ENCODE results near the gene VWA8. TPM values are rescaled to one million over a fixed set of nuclear protein-coding genes. Genes with fewer than 3 reads are reported as not detected.

The VWA8 gene
- total and polyA plus RNA-seq, 2 of the 13 experiments (the other 11 are each of a cell fraction or from before 2014, with no cell fraction given): 9.1 to 17.3 TPM

DNA sequence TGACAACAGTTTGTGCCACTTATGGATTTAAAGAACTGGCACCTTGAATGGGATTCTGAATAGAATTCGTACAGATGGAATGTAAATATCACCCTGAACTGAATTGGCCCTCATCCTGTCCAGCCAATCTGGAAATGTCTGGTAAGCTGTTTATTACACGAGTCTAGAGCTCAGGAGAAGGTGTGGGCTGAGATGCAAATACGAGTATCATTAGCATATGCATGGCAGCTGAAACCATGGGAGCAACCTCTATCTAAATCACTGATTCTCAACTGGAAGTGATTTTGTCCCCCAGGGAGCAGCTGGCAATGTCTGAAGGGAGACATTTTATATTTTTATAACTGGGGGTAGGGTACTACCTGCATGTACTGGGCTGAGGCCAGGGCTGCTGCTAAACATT lies 15.6 kb upstream of the VWA8 start:
- in situ Hi-C loops (cut with HindIII; ENCODE audit: extremely low pct_ligation_motif_present, low pct_unique_long_range_greater_than_20kb): no loop called here
- DNase-seq (ENCODE audit: low spot score) (no peak), ATAC-seq (no peak), FAIRE-seq (no peak)
- Histone ChIP-seq H3K4me1 (ENCODE audit: insufficient read depth, low read length) (peaks cover 25% of the 10 kb centered on the region), H3K79me2 (ENCODE audit: insufficient read depth, low read length) (no peaks in the 10 kb centered on the region), H3K9me3 (ENCODE audit: low read length) (no peaks in the 10 kb centered on the region), H3K27me3 (ENCODE audit: control insufficient read depth in 1 of 2, insufficient read depth in 2 of 2, low read length in 2 of 2) (no peaks in the 10 kb centered on the region), H3K4me2 (ENCODE audit: low read depth, low read length) (no peak overlapping the region), H3K9ac (ENCODE audit: insufficient read depth, low read depth, low read length) (no peak overlapping the region), H3K36me3 (replicated peaks in 1 of 2; ENCODE audit: control insufficient read depth in 1 of 2, insufficient read depth in 2 of 2, low read length in 2 of 2) (no peaks in the 10 kb centered on the region), H3K27ac (ENCODE audit: extremely low read length, insufficient read depth, low read length) (no peak overlapping the region), H2AFZ (ENCODE audit: low read length) (no peak overlapping the region), H4K20me1 (ENCODE audit: insufficient read depth, low read length) (no peaks in the 10 kb centered on the region), H3K4me3 (replicated peaks in 1 of 3; ENCODE audit: insufficient read depth in 1 of 3, low read depth in 2 of 3, low read length in 3 of 3) (no peak overlapping the region)
- no TSS peak for BruUV-seq (replicated peaks)
- intact Hi-C loops (cut with micrococcal nuclease; ENCODE audit: unreplicated experiment): no loop called here
- TF ChIP-seq, protein P1, sequence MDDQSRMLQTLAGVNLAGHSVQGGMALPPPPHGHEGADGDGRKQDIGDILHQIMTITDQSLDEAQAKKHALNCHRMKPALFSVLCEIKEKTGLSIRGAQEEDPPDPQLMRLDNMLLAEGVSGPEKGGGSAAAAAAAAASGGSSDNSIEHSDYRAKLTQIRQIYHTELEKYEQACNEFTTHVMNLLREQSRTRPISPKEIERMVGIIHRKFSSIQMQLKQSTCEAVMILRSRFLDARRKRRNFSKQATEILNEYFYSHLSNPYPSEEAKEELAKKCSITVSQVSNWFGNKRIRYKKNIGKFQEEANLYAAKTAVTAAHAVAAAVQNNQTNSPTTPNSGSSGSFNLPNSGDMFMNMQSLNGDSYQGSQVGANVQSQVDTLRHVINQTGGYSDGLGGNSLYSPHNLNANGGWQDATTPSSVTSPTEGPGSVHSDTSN (CRISPR knock-in tag; IDR thresholded peaks at IDR 0.05; ENCODE audit: borderline replicate concordance): no peak
- no peak for TF ChIP-seq NR2F1 (CRISPR knock-in tag; IDR thresholded peaks at IDR 0.05)
- ChIA-PET CTCF (ENCODE audit: low intra/inter-chr PET ratio, low total read pairs) (no interaction called here), POLR2A (no interaction called here)
- WGBS (ENCODE audit: low lambda C conversion rate): 18% methylated on average over 3 of the region's 3 CpGs

DNA sequence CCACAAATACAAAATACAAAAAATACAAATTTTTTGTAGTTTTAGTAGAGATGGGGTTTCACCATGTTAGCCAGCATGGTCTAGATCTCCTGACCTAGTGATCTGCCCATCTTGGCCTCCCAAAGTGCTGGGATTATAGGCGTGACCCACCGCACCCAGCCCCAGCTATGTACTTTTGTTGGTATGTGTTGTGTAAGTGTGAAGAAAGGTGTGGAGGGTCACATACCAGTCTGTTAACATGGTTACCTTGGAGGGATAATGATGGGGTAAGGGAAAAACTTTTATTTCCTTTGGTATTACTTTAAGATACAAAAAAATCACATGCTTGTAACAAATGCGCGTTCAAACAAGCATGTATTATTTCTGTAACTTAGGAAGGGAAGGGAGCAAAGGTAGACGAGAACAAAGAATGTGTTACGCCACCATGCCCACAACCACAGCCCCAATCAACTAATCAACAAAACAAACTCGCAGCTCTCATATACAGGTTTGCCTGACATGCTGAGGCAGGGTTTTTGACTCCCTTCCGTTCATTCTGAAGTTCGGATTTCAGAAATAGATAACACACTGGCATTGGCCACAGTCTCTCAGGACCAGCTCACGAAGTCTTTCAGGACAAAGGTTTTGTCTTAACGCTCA lies 13.5 kb upstream of the VWA8 start:
- Histone ChIP-seq H3K27me3 (ENCODE audit: control insufficient read depth in 1 of 2, insufficient read depth in 2 of 2, low read length in 2 of 2) (no peaks in the 10 kb centered on the region), H3K9ac (ENCODE audit: insufficient read depth, low read depth, low read length) (0 out of 2 replicates have a peak overlapping the region, but pooled peaks have one; percentile 11), H4K20me1 (ENCODE audit: insufficient read depth, low read length) (no peaks in the 10 kb centered on the region), H2AFZ (ENCODE audit: low read length) (no peak overlapping the region), H3K27ac (ENCODE audit: extremely low read length, insufficient read depth, low read length) (no peak overlapping the region), H3K79me2 (ENCODE audit: insufficient read depth, low read length) (no peaks in the 10 kb centered on the region), H3K4me3 (replicated peaks in 1 of 3; ENCODE audit: insufficient read depth in 1 of 3, low read depth in 2 of 3, low read length in 3 of 3) (peak overlapping the region in 2 of 3 experiments; percentile 32 to 36; a peak in 3 of 6 replicates), H3K36me3 (replicated peaks in 1 of 2; ENCODE audit: control insufficient read depth in 1 of 2, insufficient read depth in 2 of 2, low read length in 2 of 2) (no peaks in the 10 kb centered on the region), H3K9me3 (ENCODE audit: low read length) (no peaks in the 10 kb centered on the region), H3K4me2 (ENCODE audit: low read depth, low read length) (peak overlapping the region; percentile 74), H3K4me1 (ENCODE audit: insufficient read depth, low read length) (peaks cover 37% of the 10 kb centered on the region)
- intact Hi-C loops (cut with micrococcal nuclease; ENCODE audit: unreplicated experiment): loop anchor here (5.0 kb wide), 1 partner anchor 73 kb away; the partner anchor contains the start of gene DGKH
- WGBS (ENCODE audit: low lambda C conversion rate): 3% methylated on average over 11 of the region's 11 CpGs
- peak; percentile 39 for FAIRE-seq
- peak; percentile 50 for DNase-seq (ENCODE audit: low spot score)
- in situ Hi-C loops (cut with HindIII; ENCODE audit: extremely low pct_ligation_motif_present, low pct_unique_long_range_greater_than_20kb): no loop called here
- CTCF ChIA-PET (ENCODE audit: low intra/inter-chr PET ratio, low total read pairs): no interaction called here
- no TSS peak for BruUV-seq (replicated peaks)
- peak; percentile 68 for ATAC-seq
- POLR2A ChIA-PET: interaction anchor here (1.2 kb wide), 1 partner anchor 14 kb away, joined by 5 read pairs; the partner anchor contains the start of gene VWA8
- TF ChIP-seq, protein P2, sequence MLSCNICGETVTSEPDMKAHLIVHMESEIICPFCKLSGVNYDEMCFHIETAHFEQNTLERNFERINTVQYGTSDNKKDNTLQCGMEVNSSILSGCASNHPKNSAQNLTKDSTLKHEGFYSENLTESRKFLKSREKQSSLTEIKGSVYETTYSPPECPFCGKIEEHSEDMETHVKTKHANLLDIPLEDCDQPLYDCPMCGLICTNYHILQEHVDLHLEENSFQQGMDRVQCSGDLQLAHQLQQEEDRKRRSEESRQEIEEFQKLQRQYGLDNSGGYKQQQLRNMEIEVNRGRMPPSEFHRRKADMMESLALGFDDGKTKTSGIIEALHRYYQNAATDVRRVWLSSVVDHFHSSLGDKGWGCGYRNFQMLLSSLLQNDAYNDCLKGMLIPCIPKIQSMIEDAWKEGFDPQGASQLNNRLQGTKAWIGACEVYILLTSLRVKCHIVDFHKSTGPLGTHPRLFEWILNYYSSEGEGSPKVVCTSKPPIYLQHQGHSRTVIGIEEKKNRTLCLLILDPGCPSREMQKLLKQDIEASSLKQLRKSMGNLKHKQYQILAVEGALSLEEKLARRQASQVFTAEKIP (CRISPR knock-in tag; IDR thresholded peaks at IDR 0.05; ENCODE audit: borderline replicate concordance): no peak
- TF ChIP-seq ZNF883 (CRISPR knock-in tag; IDR thresholded peaks at IDR 0.05; ENCODE audit: not compliant biosample characterization) (no peak), EHMT2 (IDR thresholded peaks at IDR 0.05; ENCODE audit: borderline replicate concordance, low read depth, low read length) (no peak), ZNF292 (CRISPR knock-in tag; IDR thresholded peaks at IDR 0.05; ENCODE audit: borderline replicate concordance, low read depth) (peak; percentile 30; the same call in 1 of the 2 replicates), ZNF180 (CRISPR knock-in tag; IDR thresholded peaks at IDR 0.05; ENCODE audit: borderline replicate concordance, low read depth) (no peak)
